HG02973 (cell line): Measurements from ENCODE around the gene PHAF1.

ENCODE experiments used
- ATAC-seq: cut with Tn5 transposase; IDR thresholded peaks from one replicate; pipeline ENCODE4 v1.9.1; 2021; ENCODE audit warnings: moderate library complexity; ENCODE audit not compliant: unreplicated experiment

PHAF1 gene

GRCh38 chr16:67177743-67178699 is 68.3 kb downstream of the PHAF1 start:
- ATAC-seq = no peak

DNA sequence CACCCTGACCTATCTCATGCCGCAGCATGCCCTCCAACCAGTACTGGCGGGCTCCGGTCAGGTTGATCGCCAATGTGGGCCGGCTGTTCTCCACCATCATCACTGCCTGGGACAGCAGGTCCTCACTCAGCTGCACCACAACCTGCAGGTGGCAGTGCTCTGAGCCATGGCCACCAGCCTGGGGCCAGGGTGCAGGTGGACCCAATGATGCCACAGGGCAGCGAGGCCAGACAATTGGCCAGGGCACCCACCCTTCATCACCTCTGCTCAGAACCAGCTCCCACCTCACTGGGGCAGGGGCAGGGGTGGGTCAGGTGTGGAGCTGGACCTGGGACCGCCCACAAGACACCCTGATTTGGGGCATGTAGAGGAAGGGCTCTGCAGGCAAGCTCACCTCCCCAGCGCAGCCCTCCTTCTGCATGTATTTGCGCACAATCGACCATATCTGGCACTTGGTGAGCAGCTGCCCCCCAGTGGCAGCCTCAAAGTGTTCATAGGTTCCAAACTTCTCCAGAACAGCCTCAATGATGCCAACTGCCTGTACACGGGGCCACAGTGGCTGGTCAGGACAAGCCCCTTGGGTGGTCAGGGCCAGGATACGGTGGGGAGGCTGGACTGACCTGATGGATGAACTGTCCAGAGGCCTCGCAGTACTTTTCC is 69.8 kb downstream of the PHAF1 start:
- ATAC-seq = no peak

GRCh38 chr16:67180166-67180565 is 70.4 kb downstream of the PHAF1 start:
- no peak for ATAC-seq

DNA sequence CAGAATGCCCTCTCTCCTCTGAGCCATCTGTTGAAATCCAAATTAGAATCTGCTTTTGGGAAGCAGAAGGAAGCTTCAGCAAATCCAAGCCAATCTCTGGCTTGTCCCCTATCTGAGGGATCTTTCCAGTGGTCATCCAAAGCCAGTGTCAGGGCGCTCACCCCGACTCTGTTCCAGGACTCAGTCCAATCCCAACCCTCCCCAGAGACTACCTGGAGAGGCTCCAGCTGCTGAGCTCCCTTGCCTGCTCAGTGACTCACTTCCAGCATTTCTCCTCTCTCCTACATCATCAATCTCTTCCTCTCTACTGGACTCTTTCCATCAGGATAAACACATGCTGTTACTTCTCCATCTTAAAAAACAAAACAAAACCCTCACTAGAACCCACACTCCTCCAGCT is 71.6 kb downstream of the PHAF1 start:
- no peak for ATAC-seq

DNA sequence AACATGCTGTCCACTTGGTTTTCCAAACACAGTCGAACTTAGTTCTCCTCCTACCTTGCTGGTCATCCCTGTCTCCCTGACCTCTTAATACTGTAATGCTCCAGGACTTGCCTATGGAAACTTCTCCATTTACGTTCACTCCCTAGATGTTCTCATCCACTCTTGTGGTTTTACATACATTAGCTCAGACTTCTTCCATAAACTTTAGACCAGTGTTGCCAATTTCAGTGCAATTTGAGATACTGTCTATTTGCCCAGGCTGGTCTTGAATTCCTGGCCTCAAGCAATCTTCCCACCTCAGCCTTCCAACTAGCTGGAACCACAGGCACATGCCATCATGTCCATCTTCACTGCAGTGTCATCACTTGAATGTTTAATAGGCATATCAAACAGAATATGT is 72.5 kb downstream of the PHAF1 start:
- no peak for ATAC-seq

DNA sequence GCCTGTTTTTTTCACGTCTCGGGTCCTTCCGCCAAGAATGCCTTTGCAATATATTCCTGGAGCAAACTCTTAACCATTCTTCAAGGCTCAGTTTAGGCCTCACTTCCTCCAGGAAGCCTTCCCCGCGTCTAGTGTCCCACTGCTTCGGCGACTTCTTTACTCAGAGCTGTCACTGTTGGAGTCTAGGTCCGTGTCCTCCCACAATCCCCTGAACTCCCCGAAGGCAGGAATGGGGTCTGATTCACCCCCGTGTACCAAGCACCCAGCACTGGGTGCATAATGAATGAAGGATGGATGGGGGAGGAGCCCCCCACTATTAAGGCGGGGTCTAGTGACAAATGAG is 73.5 kb downstream of the PHAF1 start:
- no peak for ATAC-seq

- ATAC-seq = peak; percentile 83
Observed at GRCh38 chr16:67183627-67184452, 74.1 kb downstream of the PHAF1 start, which contains the start of gene MATCAP1. MATCAP1 (minus strand) TSS chr16:67183963; CDS start chr16:67180610, 3,353 bp downstream.

- peak; percentile 10 for ATAC-seq
Observed at GRCh38 chr16:67184453-67184994, 74.8 kb downstream of the PHAF1 start.

DNA sequence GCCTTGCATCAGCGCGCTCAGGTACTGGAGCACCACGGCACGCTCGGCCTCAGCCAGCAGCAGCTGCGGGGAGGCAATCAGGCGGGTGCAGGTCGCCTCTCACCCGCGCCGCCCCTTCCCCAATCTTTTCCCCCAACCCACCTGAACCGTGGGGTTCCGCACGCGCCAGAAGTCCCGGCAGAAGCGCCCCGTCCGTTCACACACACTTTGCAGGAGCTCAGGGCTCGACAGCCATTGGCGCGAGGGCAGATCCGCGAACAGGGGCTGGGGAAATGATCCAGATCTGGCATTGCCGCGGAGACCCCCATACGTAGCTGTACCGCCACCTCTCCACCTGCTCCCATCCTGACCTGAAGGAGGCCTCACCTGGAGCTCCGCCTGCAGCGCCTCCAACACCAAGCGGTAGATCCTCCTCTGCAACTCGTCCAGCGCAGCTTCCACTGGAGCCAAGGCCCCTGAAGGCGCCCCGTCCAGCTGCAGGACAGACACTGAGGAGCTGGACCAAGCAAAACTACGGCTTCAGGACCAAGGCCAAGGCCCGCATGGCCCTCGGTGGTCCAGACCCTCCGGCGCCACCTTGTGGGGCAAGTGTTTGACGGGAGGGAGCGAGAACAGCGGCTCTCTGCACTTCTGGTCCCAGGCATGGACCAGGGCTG is 75.4 kb downstream of the PHAF1 start:
- ATAC-seq = no peak

DNA sequence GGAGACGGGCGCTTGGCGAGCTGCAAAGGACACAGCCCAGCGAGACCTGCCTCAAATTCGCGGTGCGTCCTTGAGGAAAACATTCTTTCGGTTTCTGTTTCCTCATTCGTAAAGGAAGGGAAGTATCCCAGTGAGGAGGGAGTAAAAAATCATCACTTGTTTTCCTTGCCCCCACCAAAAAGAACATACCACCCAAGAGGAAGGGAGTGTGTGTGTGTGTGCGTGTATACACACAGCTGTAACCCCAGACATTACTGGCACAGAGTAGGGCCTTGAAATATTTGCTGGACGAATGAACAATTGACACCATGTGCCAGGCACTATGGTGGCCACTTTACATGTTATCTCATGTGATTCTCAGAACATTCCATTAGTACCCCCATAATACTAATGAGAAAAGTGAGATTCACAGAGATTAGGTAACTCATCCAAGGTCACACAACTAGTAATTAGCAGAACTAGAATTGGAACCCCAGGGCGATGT is 76.0 kb downstream of the PHAF1 start:
- no peak for ATAC-seq

DNA sequence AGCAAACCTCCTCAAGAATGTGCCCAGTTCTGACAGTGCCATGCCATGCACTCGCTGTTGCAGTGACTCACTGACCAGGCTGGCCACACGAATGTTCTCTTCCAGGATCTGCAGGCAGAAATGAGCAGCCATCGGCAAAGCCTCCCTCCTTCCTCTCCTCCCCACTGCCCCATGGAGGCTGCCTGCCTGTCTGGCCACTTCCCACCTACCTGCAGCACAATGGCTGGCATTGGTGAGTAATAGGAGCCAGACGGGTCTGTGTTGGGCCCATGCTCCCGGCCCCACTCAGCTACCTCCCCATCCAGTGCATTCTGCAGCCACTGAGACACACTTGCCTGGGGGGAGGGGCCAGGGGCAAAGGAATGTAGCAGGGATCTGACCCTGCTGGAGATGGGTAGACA is 76.8 kb downstream of the PHAF1 start:
- ATAC-seq = no peak

- ATAC-seq = no peak
Observed at GRCh38 chr16:67187175-67187890, 77.6 kb downstream of the PHAF1 start.

DNA sequence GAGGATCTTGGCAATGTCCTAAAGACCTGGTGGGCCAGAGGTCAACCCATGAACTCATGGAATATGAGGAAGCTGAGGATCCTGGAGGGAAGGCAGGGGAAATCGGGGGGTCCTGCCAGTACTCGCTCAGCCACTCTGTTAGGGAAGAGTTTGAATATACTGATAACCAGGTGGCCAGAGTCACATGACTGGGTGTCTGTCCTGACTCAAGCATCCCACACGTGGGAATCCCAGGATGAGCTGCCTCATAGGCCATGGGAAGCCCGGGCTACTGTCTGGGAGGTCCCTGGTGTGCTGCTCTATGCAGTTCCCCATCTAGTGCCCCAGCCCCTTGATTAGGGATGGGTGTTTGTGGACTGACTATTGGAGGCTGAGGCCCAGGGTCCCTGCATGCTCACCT is 78.6 kb downstream of the PHAF1 start:
- ATAC-seq = no peak

GRCh38 chr16:67188798-67189197 is 79.1 kb downstream of the PHAF1 start:
- ATAC-seq = no peak

- ATAC-seq = no peak
Observed at GRCh38 chr16:67190041-67190440, 80.3 kb downstream of the PHAF1 start, which contains the start of gene EXOC3L1. EXOC3L1 (minus strand) TSS chr16:67190136; CDS start chr16:67189676, 460 bp downstream.

DNA sequence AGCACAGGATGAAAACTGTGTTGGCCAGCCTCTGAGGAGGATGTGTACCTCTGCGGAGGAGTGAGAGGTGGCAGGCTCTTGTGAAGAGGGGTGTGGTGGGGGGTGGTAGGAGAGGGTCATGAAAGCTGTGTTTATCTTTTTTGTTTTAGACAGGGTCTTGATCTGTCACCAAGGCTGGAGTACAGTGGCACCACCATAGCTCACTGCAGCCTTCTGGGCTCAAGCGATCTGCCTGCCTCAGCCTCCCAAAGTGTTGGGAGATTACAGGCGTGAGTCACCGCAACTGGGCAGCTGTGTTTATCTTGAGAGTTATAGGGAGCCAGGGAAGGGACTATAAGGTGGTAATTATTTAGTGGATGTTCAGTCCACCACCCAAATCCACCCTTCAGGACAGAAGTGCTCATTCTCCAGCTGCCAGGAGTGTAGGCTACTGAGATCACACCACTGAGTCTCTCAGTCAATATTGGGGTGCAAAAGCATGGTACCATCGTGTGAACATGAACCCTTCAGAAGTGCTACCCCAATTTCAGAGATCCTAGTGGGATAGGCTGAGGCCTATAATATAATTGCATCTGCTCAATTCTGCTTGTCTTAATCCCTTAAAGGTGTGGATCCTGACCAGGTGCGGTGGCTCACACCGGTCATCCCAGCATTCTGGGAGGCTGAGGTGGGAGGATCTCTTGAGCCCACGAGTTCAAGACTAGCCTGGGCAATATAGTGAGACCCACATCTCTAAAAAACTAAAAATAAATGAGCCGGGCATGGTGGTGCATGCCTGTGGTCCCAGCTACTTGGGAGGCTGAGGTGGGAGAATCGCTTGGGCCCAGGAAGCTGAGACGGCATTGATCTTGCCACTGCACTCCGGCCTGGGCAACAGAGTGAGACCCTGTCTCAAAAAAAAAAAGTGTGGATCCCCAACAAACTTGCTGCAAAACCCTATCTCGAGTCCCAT is 81.0 kb downstream of the PHAF1 start:
- ATAC-seq = no peak

GRCh38 chr16:67191411-67191994 is 81.8 kb downstream of the PHAF1 start:
- ATAC-seq = no peak
